HepG2 (cell line): ENCODE measurements around the gene ASPHD1. TPM values are rescaled to one million over a fixed set of nuclear protein-coding genes. Genes with fewer than 3 reads are reported as not detected.

Experiments
- AKAP8 ChIP-seq: sonication (generic); formaldehyde crosslinking; IDR thresholded peaks from 2 replicates; pipeline ENCODE4 v1.5.1; 2020; ENCODE audit warnings: mild to moderate bottlenecking, missing genetic modification reagents
- ARID5B ChIP-seq: IDR thresholded peaks from 2 replicates; pipeline ENCODE4 v1.4.0; 2020; ENCODE audit warnings: mild to moderate bottlenecking, missing genetic modification reagents
- BHLHE40 ChIP-seq: IDR thresholded peaks from 2 replicates; pipeline ENCODE4 v1.6.1; 2011; ENCODE audit warnings: low read length, improper control_type of control experiment
- BRD4 ChIP-seq: sonication (generic); formaldehyde crosslinking; IDR thresholded peaks from 2 replicates; pipeline ENCODE4 v1.4.0; 2020; ENCODE audit warnings: missing genetic modification reagents
- CREB3 ChIP-seq: sonication (generic); formaldehyde crosslinking; IDR thresholded peaks from 2 replicates; pipeline ENCODE4 v1.5.0; 2020; ENCODE audit warnings: missing genetic modification reagents
- HDAC2 ChIP-seq: sonication (generic); formaldehyde crosslinking; IDR thresholded peaks from 2 replicates; pipeline ENCODE4 v1.4.0; 2020; ENCODE audit warnings: missing genetic modification reagents
- HMG20A ChIP-seq: IDR thresholded peaks from 2 replicates; pipeline ENCODE4 v1.6.1; 2016; ENCODE audit warnings: borderline replicate concordance
- MNT ChIP-seq: fragments of 450-650 bp; IDR thresholded peaks from 2 replicates; pipeline ENCODE4 v1.6.1; 2016
- PHF20 ChIP-seq: sonication (generic); formaldehyde crosslinking; IDR thresholded peaks from 2 replicates; pipeline ENCODE4 v1.5.0; 2020; ENCODE audit warnings: mild to moderate bottlenecking, missing genetic modification reagents
- RARG ChIP-seq: sonication (generic); formaldehyde crosslinking; IDR thresholded peaks from 2 replicates; pipeline ENCODE4 v1.4.0; 2020; ENCODE audit warnings: low read depth, mild to moderate bottlenecking, missing genetic modification reagents
- STAG1 ChIP-seq: sonication (generic); formaldehyde crosslinking; IDR thresholded peaks from 2 replicates; pipeline ENCODE4 v1.4.0; 2020; ENCODE audit warnings: missing genetic modification reagents
- ZBTB25 ChIP-seq: IDR thresholded peaks from 2 replicates; pipeline ENCODE4 v1.6.1; 2018; ENCODE audit warnings: missing genetic modification reagents
- ZBTB49 ChIP-seq: sonication (generic); formaldehyde crosslinking; IDR thresholded peaks from 2 replicates; pipeline ENCODE4 v1.4.0; 2020; ENCODE audit warnings: missing genetic modification reagents, borderline replicate concordance
- ZMYM2 ChIP-seq: sonication (generic); formaldehyde crosslinking; IDR thresholded peaks from 2 replicates; pipeline ENCODE4 v1.8.0; 2022; ENCODE audit warnings: mild to moderate bottlenecking, missing genetic modification reagents
- ZNF136 ChIP-seq: sonication (generic); formaldehyde crosslinking; IDR thresholded peaks from 2 replicates; pipeline ENCODE4 v1.8.1; 2022; ENCODE audit warnings: low read depth, mild to moderate bottlenecking, moderate library complexity, missing genetic modification reagents
- ZNF17 ChIP-seq: sonication (generic); formaldehyde crosslinking; IDR thresholded peaks from 2 replicates; pipeline ENCODE4 v1.5.0; 2020; ENCODE audit warnings: mild to moderate bottlenecking, missing genetic modification reagents
- ZNF30 ChIP-seq: sonication (generic); formaldehyde crosslinking; IDR thresholded peaks from 2 replicates; pipeline ENCODE4 v1.5.0; 2020; ENCODE audit warnings: mild to moderate bottlenecking, missing genetic modification reagents
- ZNF546 ChIP-seq: sonication (generic); formaldehyde crosslinking; conservative IDR thresholded peaks from 2 replicates; pipeline ENCODE4 v1.8.1; 2023; ENCODE audit warnings: mild to moderate bottlenecking, missing genetic modification reagents
- ZNF615 ChIP-seq: sonication (generic); formaldehyde crosslinking; IDR thresholded peaks from 2 replicates; pipeline ENCODE4 v1.5.0; 2020; ENCODE audit warnings: mild to moderate bottlenecking, missing genetic modification reagents, borderline replicate concordance
- ZSCAN21 ChIP-seq: sonication (generic); formaldehyde crosslinking; IDR thresholded peaks from 2 replicates; pipeline ENCODE4 v1.8.0; 2022; ENCODE audit warnings: mild to moderate bottlenecking, missing genetic modification reagents, moderate library complexity, borderline replicate concordance
- polyA plus RNA-seq, 8 experiments: library from polyadenylated mRNA; depleted of rRNA in 3 of 8; stranded (reverse) in 7 of 8; unstranded in 1 of 8; fragments of >200 nt; fragmentation: Illumina TruSeq in 4 of 8; extraction: Trizol in 4 of 8; gene quantifications; 2 replicates each; pipeline versions ENCODE4 v1.2.1 to v1.2.3, GENCODE V29; 2011 to 2016; ENCODE audit warnings: low read depth in 4 of 8, missing spikeins in 1 of 8, mixed read lengths in 1 of 8; ENCODE audit not compliant: insufficient read depth in 1 of 8
- total RNA-seq, 5 experiments: library from RNA; depleted of rRNA; stranded (reverse); fragments of >200 nt; fragmentation: Illumina TruSeq; extraction: Trizol; gene quantifications; 2 replicates each; pipeline ENCODE4 v1.2.3, GENCODE V29; 2016; ENCODE audit warnings: low read depth in 1 of 5

The ASPHD1 gene
- total and polyA plus RNA-seq, 2 of the 13 experiments (the other 11 are each of a cell fraction or from before 2014, with no cell fraction given): 13.1 to 19.7 TPM

DNA sequence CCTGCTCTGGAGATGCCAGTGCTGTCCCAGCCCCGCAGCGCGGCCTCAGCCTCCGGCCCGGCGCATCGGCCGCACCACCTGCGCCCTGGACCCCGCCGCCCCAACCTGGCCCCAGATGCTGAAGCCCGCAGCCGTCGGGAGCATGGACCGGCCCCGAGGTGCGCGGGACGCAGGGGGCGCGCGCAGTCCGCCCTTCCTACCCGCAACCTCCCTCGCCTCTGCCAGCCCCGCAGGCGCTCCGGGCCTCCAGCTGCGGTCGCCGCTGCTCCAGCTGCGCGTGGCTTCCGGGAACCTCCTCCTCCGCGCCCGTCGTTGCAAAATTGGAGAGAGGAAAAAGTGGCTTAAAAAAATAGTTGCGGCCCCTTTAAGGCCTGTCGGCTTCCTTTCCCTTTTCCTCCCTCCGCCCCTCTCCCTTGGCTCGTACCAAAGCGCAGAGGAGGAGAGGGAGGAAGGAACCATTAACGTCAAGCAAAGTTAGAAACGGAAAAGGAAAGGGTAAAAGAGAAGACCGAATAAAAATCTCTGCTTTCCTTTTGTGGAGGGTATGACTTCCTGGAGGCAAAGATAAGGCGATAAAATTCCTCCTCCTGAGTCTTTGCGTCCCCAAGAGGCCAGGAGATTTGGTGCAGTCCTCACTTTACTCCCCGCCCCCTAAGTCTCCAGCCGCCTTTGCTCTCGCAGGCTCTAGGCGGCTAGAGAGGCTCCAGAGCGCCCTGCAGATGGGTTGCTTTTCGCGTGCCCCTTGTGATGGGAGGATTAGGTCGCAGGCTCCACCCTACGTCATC is 37.2 kb upstream of the ASPHD1 start, which contains the start of gene CDIPT (continued):
- peak; percentile 37 for TF ChIP-seq ARID5B (CRISPR knock-in tag)
- peak; percentile 78; the same call in 1 of the 2 replicates for TF ChIP-seq AKAP8 (CRISPR knock-in tag)
- TF ChIP-seq PHF20: peak; percentile 74
- peak; percentile 54; the same call in 1 of the 2 replicates for TF ChIP-seq ZNF136
- TF ChIP-seq ZSCAN21 (CRISPR knock-in tag): peak; percentile 88; the same call in 1 of the 2 replicates
- TF ChIP-seq MNT: 0 out of 2 replicates have a peak, but pooled peaks have one; percentile 6
- peak; percentile 13; the same call in 1 of the 2 replicates for TF ChIP-seq HMG20A
- peak; percentile 63 for TF ChIP-seq STAG1 (CRISPR knock-in tag)
- no peak for TF ChIP-seq ZNF17 (CRISPR knock-in tag)
- peak; percentile 86 for TF ChIP-seq ZNF615 (CRISPR knock-in tag)
- peak; percentile 95; the same call in 1 of the 2 replicates for TF ChIP-seq ZBTB25 (CRISPR knock-in tag)
- peak; percentile 87 for TF ChIP-seq HDAC2 (CRISPR knock-in tag)
- no peak for TF ChIP-seq ZMYM2 (CRISPR knock-in tag)
- peak; percentile 97 for TF ChIP-seq BHLHE40
- TF ChIP-seq CREB3 (CRISPR knock-in tag): no peak
- TF ChIP-seq ZNF546: peak; percentile 89
- TF ChIP-seq ZNF30 (CRISPR knock-in tag): no peak
- TF ChIP-seq RARG (CRISPR knock-in tag): no peak
- TF ChIP-seq ZBTB49 (CRISPR knock-in tag): 0 out of 2 replicates have a peak, but pooled peaks have one; percentile 36
- TF ChIP-seq BRD4: peak; percentile 22; the same call in 1 of the 2 replicates
